AG10803 (cell line): ENCODE data around the gene ZSCAN20.
A peak's percentile ranks its signal among the peaks of the same experiment; 100 is the strongest.

Source experiments
- DNase-seq: peaks from one replicate; pipeline ENCODE4 v3.0.0; 2010; ENCODE audit warnings: low read depth
- H3K4me3 ChIP-seq: 2 replicates; pipeline ENCODE4 v1.5.1; 2011; ENCODE audit warnings: mild to moderate bottlenecking, low read length, control low read depth
- CTCF ChIP-seq: conservative IDR thresholded peaks from 2 replicates; pipeline ENCODE4 v1.5.1; 2011; ENCODE audit warnings: mild to moderate bottlenecking, low read length, control low read depth, inconsistent platforms

The ZSCAN20 gene

GRCh38 chr1:33443705-33444180 lies 28.7 kb upstream of the ZSCAN20 start:
- no peak for TF ChIP-seq CTCF
- H3K4me3 ChIP-seq, result no peak overlapping the region
- DNase-seq, result peak; percentile 47

- H3K4me3 ChIP-seq, result no peak overlapping the region
- DNase-seq, result no peak
- TF ChIP-seq CTCF, result no peak
Measured at GRCh38 chr1:33445108-33445507, 27.3 kb upstream of the ZSCAN20 start.

GRCh38 chr1:33446590-33446989 lies 25.9 kb upstream of the ZSCAN20 start:
- DNase-seq, result no peak
- TF ChIP-seq CTCF, result no peak
- no peak overlapping the region for H3K4me3 ChIP-seq

GRCh38 chr1:33454646-33455282 lies 17.7 kb upstream of the ZSCAN20 start:
- H3K4me3 ChIP-seq, result no peak overlapping the region
- no peak for TF ChIP-seq CTCF
- no peak for DNase-seq

GRCh38 chr1:33455539-33456501 lies 16.6 kb upstream of the ZSCAN20 start:
- H3K4me3 ChIP-seq, result no peak overlapping the region
- DNase-seq, result peak; percentile 89
- TF ChIP-seq CTCF, result peak; percentile 89

GRCh38 chr1:33456502-33456886 lies 16.0 kb upstream of the ZSCAN20 start:
- no peak for TF ChIP-seq CTCF
- H3K4me3 ChIP-seq, result no peak overlapping the region
- no peak for DNase-seq
